ENCODE data around the gene CALCOCO1. TPM values are rescaled to one million over a fixed set of nuclear protein-coding genes. Genes with fewer than 3 reads are reported as not detected.

CALCOCO1 gene
- 85.7 and 109 TPM in 2 replicates for total RNA-seq

GRCh38 chr12:53727310-53728041 lies at the start of gene CALCOCO1:
Gene CALCOCO1, minus strand, starts transcription at chr12:53727452. Its CDS starts 2,210 bp downstream, at chr12:53725242.

DNA sequence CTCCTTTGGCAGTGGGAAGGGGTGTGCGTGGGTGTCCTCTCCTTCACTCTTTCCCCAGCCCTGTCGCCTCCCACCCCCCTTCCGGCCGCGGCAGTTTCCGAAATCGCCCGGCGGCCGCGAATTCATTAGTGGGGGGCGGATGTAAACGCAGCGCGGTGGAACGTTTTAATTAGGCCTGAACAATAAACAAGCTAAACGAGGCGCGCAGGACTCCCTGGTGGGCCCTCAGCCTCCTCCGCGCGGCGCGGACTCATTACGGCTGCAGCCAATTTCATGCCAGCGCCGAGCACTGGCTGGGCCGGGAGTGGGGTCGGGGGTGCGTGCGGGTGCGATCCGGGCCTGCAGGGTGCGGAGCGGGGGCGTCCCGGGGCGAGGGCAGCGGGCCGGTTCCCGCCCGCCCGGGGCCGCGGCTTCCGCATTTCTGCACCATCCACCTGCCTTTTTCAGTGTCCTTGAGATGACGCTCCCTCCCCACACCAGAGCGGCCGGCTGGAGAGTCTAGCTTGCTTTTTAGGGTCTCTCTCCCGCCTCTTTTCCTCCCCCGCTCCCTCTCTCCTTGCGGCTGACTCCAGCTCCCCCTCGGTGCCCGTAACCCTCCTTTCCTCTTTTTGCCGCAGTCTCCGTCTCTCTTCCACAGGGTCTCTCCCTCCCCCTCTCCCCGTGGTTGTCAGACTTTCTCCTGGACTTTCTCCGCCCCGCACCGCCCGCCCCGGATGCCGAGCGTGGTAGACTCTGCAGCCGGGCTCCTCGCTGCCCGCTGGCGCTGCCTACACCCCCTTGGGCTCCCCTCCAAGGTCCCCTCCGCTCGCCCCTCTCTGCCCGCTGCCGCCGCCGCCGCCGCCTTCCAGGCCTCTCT lies 24.3 kb upstream of the CALCOCO1 start, which contains the start of gene CISTR:
Gene CISTR (minus strand): TSS at position 644 of the 856 bp plus-strand sequence.

DNA sequence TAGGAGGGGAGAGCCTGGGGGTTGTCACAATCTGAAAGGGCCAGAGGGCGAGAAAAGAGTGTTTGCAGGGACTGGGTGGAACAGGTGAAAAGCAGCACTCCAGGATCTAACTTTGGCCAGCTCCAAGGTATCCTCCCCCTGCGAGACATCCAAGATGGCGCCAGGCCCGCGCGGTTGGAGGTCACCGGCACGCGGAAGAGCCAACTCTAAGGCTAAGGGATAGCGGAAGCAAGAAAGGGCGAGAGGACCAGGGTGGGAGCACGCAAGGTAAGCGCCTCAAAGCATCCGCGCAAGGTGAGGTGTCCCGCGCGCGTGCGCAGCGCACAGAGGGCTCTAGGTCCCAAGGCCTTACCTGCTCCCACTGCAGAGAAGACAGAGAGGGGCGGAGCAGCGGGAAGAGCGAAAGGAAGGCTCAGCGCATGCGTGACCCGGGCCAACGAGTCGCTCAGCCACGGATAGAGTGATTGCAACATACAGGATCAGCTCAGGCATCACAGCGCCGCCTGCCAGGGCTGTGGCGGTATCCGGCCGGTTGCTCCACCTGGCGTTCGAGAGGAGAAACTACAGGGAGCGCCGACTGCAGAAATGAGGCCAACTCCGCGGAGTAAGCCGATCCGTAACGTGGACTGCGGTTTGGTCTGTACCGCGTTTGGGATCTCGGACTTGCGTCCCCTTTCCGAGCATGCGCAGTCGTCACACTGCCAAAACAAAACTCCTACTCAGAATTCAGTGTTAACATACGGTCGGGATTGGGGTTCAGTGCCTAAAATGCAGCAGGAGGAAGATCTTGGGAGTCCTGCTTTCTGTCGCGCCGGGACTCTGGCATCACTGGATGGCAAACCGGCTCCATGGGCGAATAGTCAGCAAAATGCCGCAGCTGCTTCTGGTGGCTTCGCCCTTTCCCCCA lies 51.3 kb downstream of the CALCOCO1 start, which contains the start of gene ATP5MC2:
Gene ATP5MC2 (minus strand): TSS at position 383 of the 907 bp plus-strand sequence. CDS start 3,469 bp downstream, outside the sequence.

Other genes starting within 250 kb of the CALCOCO1 start
- 26.6 TPM in 2 replicates for gene MAP3K12, start 228.0 kb downstream of the CALCOCO1 start, total RNA-seq
- gene TARBP2, start 226.2 kb downstream of the CALCOCO1 start, total RNA-seq, result 42.2 and 47.0 TPM in 2 replicates
- gene NPFF, start 220.0 kb downstream of the CALCOCO1 start, total RNA-seq, result not detected in 2 replicates
- gene ATF7, start 101.1 kb downstream of the CALCOCO1 start, total RNA-seq, result 9.0 and 15.2 TPM in 2 replicates
- gene ATP5MC2, start 51.4 kb downstream of the CALCOCO1 start, total RNA-seq, result 103 and 115 TPM in 2 replicates
- not detected in 2 replicates for gene CISTR, start 24.5 kb upstream of the CALCOCO1 start, total RNA-seq
- gene HOXC13, start 211.4 kb upstream of the CALCOCO1 start, total RNA-seq, result not detected in 2 replicates
- not detected in 2 replicates for gene HOXC12, start 227.5 kb upstream of the CALCOCO1 start, total RNA-seq
- not detected in 2 replicates for gene HOXC11, start 245.7 kb upstream of the CALCOCO1 start, total RNA-seq
- not detected in 2 replicates for gene HOTAIR, start 247.5 kb upstream of the CALCOCO1 start, total RNA-seq